Middle frontal gyrus (tissue), 1 donor: Measurements from ENCODE around the gene ERRFI1.

Experiments used
- DNase-seq: peaks from one replicate; pipeline ENCODE4 v3.0.0-alpha.2; 2015; ENCODE audit warnings: low spot score; ENCODE audit errors: extremely low spot score

The ERRFI1 gene

DNA sequence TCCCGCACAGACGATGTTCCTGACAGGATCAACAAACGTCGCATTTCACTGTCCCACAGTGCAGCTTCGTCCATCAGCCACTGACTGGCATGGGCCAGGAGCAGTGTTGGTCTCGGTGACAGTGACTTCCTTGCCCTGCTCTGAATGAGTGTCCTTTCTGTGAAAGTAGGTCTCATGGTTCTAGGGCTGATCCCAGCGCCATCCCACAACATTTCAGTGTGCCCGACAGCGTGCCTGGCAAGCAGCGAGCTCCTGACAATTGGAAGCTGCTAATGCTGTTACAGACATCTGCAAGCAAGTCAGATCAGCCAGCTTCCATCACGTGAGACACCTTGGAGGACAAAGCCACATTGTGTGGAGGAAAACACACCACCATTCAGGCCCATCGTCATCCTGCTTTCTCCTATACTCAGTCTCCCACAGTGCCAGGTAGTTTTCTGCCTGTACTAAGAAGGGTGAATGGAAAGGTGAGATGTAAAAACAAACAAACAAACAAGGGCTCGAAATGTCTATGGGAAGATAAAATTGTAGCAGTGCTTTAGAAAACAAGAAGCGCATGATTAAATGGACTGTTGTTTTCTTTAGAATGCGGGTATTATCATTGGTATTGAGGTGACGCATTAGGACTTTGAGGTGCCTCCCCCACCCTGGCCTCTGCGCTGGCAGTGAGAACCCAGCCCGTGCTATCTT is 21.9 kb downstream of the ERRFI1 start:
- DNase-seq = no peak

DNA sequence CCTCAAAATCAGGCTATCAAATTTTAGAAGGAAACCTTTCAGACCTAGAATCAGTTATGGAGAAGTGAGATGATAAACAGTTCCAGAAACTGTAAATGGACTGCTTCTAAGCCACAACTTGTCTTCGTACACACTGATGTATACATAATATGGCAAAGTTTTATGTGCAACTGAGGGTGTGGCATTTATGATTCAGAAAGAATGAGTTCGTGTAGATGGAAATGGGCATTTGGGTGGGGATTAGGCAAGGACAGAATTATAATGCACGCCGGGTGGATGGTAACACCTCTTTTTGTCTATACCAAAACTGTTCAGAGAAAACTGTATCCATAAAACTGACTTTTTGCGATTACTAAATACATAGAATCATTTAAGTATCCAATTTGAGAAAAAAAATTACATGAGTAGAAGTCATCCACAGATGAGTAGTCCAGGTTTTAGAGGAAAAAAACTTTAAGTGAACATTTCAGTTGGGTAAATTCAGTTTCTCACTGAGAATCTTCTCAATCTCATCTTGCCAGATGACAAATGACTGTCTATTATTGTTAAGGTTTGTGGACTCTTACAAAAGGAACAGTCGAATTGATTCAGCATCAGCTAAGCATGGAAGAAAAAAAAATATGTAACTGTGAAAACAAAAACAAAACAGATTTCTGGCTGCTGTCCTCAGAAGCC is 22.5 kb downstream of the ERRFI1 start:
- DNase-seq = no peak

DNA sequence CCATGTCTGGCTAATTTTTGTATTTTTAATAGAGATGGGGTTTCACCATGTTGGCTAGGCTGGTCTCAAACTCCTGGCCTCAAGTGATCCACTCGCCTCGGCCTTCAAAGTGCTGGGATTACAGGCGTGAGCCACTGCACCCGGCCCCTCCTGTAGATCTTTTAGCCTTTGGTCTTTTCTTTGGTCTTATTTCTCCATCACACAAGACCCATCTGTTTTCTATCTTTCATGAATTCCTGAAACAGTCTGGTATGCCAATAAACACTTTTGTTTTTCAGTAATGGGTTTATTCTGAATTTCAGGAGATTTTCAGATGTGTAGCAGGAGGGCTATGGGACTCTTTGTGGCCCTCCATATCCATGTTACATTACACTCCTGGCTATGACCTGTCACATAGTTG is 23.2 kb downstream of the ERRFI1 start:
- no peak for DNase-seq

DNA sequence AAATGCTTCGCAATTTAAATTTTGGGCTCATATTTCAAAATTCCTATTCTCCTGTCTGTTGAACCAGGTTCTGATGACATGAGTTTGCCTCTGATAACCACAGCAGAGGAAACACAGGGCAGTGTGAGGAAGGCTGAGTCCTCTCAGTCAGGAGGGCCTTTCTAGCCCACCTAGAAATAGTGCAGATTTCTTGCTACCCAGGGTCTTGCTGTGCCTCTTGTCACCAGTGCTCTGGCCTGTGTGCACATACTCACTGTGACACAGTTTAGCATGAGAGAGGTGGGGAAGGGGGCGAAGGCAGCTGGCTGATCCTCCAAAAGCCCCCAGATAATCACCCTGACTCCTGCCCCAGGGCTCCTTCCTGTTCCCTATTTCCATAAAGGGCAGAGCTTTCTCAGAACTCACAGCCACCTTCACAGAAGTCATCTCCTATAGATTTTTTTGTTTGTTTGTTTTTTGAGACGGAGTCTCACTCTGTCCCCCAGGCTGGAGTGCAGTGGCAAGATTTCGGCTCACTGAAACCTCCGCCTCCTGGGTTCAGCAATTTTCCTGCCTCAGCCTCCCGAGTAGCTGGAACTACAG is 23.7 kb downstream of the ERRFI1 start:
- DNase-seq = no peak

DNA sequence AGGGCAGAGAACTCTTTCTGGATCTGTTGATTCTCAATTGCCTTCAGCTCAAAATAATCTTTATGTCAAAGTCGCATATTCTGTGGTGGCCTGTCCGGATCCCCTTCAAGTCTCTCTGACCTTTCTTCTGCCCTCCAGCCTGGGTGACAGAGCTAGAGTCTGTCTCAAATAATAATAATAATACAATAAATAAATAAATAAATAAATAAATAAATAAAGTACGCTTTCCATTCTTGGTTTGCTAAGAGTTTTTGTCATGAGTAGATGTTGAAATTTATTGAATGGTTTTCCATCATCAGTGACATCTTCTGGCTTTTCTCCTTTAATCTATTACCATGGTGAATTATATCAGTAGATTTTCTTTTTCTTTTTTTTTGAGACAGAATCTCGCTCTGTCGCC is 30.7 kb downstream of the ERRFI1 start:
- DNase-seq = no peak

DNA sequence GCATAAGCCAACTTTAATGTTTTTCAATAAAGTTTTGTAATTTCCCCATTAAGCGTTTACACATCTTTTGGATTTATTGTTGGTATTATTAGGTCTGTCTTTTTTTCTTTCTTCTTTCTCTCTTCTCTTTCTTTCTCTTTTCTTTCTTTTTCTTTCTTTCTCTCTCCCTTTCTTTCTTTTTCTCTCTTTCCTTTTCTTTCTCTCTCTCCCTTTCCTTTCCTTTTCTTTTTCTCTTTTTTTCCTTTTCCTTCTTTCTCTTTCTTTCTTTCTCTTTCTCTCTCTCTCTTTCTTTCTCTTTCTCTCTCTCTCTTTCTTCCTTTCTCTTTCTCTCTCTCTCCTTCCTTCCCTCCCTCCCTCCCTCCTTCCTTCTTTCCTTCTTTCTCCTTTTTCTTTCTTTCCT is 31.3 kb downstream of the ERRFI1 start:
- no peak for DNase-seq

DNA sequence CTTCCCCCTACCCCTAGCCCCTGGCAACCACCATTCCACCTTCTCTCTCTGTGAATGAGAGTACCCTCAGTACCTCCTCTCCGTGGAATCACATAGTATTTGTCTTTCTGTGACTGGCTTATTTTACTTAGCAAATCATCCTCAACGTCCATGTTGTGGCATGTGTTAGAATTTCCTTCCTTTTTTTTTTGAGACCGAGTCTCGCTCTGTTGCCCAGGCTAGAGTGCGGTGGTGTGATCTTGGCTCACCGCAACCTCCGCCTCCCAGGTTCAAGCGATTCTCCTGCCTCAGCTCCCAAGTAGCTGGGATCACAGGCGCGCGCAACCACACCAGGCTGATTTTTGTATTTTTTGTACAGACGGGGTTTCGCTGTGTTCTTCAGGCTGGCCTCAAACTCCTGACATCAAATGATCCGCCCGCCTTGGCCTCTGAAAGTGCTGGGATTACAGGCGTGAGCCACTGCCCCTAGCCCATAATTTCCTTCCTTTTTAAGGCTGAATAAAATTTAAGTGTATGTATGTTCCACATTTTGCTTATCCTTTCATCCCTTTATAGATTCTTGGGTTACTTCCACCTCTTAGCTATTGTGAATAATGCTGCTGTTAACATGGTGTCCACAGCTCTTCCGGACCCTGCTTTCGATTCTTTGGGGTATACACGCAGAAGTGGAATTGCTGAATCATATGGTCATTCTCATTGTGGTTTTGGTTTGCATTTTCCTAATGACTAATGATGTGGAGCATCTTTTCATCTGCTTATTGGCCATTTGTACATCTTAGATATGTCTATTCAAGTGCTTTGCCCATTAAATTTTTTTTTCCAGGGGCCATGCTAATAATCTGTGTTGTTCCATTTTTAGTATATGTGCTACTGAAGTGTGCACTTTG is 32.3 kb downstream of the ERRFI1 start:
- no peak for DNase-seq

DNA sequence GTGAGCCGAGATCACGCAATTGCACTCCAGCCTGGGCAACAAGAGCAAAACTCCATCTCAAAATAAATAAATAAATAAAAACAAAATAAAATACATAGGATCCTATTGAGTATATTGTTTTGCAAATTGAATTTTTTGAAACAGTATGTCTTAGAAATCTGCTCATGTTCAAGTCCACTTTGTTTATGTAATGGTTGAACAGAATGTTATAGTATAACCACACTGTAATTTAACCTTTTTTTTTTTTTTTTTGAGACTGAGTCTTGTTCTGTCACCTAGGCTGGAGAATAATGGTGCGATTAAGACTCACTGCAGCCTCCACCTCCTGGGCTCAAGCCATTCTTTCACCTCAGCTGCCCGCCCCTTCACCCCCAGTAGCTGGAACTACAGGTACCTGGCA is 33.2 kb downstream of the ERRFI1 start:
- no peak for DNase-seq

DNA sequence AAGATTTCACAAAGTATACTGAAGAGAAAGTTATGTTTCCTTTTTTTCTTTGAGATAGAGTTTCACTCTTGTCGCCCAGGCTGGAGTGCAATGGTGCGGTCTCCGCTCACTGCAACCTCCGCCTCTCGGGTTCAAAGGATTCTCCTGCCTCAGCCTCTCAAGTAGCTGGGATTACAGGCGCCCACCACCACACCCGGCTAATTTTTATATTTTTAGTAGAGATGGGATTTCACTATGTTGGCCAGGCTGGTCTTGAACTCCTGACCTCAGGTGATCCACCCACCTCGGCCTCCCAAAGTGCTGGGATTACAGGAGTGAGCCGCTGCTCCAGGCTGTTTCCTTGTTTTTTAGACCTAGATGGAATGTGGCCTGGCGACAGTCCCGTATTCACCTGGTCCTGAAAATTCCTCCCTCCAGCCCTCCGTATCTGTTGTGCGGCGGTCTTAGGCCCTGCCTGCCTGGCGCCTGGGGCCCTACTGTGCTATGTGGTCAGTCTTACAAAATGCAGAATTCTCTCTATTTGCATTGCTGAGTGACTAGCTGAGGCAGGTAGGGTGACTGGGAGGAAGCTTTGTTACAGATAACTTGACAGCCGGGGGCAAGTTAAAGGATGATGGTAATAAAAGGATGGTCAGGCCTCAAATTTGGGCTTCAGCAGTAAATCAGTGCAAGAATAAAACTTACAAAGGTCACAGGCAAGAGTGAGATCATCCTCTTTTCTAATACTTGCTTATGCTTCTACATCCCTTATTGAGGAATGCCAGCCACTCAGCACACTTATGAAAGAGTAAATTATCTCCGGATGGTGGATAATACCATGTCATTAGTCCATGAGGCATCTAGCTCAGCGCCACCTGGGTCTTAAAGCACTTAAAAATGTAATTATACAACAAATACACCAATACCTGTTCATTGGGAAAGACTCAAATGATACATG is 34.3 kb downstream of the ERRFI1 start:
- no peak for DNase-seq

DNA sequence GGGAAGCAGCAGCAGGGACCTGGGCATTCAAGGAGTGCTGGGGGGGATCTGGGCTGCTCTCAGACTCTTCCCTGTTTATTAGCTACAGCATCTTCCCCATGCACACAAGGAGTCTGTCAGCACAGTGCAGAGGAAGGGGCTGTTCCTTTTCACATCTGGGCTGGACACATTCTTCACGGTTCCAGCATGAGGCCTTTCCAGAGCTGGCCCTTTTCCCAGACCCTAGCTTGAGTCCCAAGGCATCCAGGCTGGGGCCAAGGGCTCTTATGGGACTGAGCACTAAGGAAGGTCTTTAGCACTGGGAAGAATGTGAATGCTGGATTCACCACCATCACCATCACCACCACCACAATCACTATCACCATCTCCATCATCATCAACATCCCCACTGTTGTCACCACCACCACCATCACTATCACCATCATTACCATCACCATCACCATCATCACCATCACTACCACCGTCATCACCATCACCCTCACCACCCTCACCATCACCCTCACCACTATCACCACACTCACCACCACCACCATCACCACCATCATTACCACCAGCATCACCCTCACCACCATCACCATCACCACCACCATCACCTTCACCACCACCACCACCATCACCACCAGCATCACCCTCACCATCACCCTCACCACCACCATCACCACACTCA is 36.2 kb downstream of the ERRFI1 start:
- DNase-seq = no peak

DNA sequence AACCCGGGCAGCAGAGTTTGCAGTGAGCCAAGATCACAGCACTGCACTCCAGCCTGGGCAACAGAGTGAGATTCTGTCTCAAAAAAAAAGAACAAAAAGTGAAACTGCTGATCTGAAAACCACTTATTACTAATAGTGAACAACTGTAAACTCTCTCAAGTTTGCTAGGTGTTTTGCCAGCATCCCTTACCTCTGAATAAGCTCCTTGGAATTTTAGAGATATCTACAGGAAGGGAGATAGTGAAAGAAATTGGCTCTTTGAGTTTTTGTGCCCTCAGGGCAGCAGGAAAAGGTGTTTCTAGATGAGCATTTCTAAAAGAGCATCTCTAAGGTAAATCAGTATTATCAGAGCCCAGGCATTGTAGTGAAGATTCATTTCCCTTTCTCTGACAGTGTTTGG is 37.5 kb downstream of the ERRFI1 start:
- no peak for DNase-seq

DNA sequence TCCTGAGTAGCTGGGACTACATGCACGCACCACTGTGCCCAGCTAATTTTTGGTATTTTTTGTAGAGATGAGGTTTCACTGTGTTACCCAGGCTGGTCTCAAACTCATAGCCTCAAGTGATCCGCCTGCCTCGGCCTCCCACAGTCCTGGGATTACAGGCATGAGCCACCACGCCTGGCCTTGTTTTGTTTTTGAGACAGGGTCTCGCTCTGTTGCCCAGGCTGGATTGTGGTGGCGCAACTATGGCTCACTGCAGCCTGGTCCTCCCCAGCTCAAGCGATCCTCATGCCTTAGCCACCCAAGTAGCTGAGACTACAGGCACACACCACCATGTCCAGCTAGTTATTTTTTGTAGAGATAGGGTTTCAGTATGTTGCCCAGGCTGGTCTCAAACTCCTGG is 38.6 kb downstream of the ERRFI1 start:
- no peak for DNase-seq

DNA sequence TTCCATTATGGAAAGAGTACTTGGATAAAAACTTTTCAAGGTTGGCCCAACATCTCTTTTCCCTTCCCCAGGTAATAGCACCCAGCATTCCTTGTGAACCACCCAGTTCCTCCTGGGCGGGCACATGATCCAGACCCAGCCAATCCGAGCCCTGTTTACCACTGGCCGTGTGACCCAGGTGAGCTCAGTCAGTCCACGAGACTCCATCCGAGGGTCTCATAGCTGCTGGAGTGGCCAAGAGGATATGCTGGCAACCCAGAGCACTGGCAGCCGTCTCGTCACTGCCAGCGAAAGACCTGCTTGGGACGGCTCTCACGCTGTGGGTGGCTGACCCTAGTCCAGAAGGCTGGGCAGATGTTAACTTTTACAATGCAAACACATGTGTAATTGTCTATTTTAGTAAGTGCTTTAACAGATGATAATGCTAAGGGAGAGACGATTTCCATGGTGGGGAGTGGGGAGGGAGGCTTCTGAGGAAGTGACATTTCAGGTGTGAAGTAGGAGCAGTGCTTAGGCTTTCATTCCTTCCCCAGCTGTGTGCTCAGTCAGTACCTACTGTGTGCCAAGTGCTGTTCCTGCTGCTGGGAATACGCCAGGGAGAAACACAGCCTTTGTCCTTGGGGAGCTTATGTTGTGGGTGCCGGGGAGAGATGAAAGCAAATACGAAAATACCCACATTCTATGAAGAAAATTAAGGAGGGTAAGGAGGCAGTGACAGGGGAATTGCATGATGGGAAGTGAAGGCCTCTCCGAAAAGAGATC is 40.1 kb downstream of the ERRFI1 start:
- DNase-seq = no peak

DNA sequence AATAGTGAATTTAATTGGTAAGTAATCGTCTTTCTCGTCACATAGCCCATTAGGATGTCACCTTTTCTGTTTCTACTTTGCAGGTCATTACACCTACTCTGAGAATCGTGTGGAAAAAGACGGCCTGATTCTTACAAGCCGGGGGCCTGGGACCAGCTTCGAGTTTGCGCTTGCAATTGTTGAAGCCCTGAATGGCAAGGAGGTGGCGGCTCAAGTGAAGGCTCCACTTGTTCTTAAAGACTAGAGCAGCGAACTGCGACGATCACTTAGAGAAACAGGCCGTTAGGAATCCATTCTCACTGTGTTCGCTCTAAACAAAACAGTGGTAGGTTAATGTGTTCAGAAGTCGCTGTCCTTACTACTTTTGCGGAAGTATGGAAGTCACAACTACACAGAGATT is 41.3 kb downstream of the ERRFI1 start:
- DNase-seq = no peak

DNA sequence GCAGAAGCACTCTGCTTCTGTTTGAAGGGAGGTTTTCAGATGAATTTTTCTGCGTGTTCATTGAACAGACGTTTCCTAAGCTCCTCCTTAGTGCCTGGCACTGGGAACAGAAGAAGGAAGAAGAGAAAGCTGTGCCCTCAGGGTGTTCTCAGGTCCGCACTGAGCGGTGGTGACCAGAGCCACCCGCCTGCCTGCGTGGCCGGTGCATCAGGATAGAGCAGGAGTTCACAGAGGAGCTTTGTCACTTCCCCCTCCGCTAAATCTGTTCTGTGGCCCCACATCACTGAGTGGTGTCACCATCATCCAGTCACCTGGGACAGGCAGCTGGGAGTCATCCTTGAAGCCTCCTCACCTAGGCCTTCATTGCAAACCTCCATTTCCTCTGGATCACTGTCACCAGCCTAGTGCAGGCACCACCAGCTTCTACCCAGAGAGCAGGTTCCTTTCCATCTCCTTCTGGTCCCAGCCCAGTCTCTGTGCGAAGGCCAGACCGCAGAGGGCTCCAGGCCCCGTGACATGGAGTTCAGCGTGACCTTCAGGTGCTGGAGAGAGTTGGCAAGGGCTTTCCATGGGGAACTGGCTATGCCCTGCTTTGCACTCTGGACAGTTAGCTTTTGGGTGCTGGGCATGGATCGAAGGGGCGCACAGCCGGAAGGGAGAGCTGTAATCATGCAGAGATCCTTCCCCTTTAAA is 42.9 kb downstream of the ERRFI1 start:
- DNase-seq = no peak

DNA sequence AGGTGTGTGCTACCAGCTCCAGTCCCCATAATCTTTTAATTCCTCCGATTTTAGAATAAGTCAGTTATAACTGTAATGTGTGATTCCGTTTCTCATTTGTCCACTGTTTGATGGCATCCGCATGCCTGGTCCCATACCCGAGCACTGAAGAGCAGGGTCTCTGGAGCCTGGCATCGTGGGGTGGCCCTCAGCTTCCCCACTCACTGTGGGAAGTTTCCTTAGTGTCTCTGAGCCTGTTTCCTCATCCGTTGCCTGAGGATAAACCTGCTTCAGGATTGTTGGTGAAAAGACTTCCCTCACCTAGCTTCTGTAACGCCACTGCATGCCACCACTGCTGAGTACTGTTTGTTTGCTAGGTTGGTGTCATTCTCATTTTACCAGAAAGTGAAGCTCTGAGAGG is 45.1 kb downstream of the ERRFI1 start:
- no peak for DNase-seq

DNA sequence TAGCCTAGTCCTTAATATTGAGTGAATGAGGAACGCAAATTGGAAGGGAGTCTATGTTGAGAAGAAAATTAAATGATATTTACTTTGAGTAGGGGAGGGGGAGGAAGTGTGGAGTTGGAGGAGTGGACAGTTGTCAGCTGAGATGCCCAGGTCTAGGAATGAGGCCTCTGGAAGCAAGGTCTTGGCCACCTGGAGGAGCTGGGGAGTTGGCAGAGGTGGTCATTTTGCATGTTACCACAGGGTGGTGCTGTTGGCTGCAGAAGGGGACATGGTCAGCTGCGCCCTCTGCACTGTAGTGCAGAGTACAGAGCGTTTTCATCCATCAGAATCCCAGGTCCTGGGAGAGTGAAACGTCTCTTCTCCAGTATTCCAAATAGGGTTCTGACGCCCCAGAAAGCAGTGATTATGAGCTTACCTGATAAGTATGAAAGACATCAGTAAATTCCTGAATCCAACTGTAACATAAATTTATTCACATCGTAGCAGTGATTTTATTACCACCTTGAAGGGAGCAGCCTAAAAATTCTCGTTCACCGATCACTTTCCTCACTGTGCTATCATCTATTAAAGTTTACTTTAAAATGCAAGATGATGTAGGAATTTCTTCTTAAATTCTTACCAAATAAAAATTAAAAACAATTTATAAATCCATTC is 50.8 kb downstream of the ERRFI1 start:
- no peak for DNase-seq

DNA sequence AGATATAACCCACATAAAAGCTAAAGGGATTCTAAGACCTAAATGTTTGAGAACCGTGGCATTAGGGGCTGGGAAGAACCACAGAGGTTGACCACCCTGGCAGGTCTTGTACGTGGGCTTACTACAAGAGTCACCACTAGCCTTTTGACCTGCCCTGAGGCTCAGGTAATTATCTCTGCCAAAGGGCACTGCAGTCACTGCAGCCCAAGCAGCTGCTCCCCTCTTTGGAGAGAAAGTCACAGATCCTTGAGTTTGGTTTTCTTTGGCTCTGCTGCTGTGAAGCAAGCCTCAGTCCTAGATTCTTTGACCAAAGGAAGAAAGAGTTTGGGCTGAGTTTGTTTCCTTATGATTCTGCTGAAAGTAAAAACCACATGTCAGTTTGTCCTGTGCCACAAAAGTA is 53.0 kb downstream of the ERRFI1 start:
- DNase-seq = no peak
